Stimulated activated naive CD4-positive, alpha-beta T cell (primary cell): Measurements from ENCODE around the gene MED29.
A peak's percentile ranks its signal among the peaks of the same experiment; 100 is the strongest.

Experiments
- DNase-seq, 6 experiments: peaks; one replicate each; lab custom pipeline; 2025; lab: John Stamatoyannopoulos, UW

Gene MED29

GRCh38 chr19:39411081-39411831 lies 20.1 kb downstream of the MED29 start:
- DNase-seq, result peak in 2 of 6 experiments; percentile 21 to 34

- DNase-seq, result peak; percentile 89 to 99 (median 92)
Observed at GRCh38 chr19:39411832-39412099, 20.6 kb downstream of the MED29 start.

DNA sequence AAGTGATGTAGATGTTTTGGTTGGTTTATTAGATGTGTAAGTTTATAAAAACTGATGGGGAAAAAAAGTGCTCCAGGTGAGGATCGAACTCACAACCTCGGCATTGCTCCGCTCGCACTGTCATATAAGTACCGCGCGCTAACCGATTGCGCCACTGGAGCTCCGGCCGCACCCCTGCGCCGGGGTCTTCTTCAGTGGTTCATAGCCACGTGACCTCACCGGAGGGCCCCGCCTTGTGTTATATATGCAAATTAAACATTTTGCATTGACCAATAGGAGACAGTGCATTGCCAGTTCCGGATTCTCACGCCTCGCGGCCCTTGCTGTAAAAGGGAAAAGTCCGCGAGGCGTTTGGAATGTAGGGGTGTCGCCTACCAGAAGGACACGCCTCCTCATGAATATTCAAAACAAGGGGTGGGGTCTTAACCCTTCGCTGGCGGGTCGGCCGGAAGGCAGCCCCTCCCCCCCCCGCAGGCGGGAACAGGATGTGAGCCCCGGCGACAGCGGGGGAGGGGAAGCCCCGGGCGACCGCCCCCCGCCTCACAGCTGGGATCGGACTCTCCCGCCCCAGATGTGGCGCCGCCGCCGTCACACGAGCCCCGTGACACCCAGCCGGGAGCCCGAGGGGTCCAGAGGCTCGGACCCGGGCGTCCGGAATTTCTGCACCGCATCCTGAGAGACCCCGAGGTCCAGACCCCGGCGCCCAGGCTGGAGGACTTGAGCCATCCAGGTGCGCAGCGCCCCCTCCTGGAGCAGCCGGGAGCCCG lies 21.1 kb downstream of the MED29 start, which contains the start of gene PLEKHG2:
Gene PLEKHG2, plus strand, starts transcription at position 570 of the 767 bp plus-strand sequence. CDS start 1,418 bp downstream, outside the sequence.
- peak; percentile 97 to 100 (median 98) for DNase-seq

GRCh38 chr19:39412867-39413271 lies 21.7 kb downstream of the MED29 start:
- peak in 2 of 6 experiments; percentile 33 to 41 for DNase-seq

GRCh38 chr19:39413272-39413910 lies 22.2 kb downstream of the MED29 start:
- DNase-seq, result peak in 3 of 6 experiments; percentile 34 to 41 (median 41)

GRCh38 chr19:39413911-39414608 lies 22.9 kb downstream of the MED29 start:
- peak in 3 of 6 experiments; percentile 11 to 25 (median 19) for DNase-seq

GRCh38 chr19:39415111-39416046 lies 24.2 kb downstream of the MED29 start:
- no peak for DNase-seq

- peak in 1 of 6 experiments; percentile 11 for DNase-seq
Observed at GRCh38 chr19:39416152-39417120, 25.3 kb downstream of the MED29 start.

GRCh38 chr19:39417463-39418181 lies 26.4 kb downstream of the MED29 start:
- DNase-seq, result no peak

DNA sequence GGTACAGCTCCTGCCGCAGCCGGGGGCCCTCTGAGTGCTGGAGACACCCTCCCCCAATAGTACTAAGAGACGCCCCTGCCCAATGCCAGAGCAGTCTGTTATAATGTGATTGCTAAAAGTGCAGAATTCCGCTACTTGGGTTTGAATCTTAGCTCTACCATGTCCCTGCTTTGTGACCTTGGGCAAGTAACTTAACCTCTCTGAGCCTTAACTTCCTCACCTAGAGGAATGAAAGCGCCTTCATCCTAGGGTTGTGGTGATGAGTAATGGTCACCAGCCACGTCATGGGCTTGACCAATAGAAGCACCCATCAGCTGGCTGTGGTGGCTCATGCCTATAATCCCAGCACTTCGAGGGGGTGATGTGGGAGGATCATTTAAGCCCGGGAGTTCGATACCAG lies 27.8 kb downstream of the MED29 start:
- no peak for DNase-seq

DNA sequence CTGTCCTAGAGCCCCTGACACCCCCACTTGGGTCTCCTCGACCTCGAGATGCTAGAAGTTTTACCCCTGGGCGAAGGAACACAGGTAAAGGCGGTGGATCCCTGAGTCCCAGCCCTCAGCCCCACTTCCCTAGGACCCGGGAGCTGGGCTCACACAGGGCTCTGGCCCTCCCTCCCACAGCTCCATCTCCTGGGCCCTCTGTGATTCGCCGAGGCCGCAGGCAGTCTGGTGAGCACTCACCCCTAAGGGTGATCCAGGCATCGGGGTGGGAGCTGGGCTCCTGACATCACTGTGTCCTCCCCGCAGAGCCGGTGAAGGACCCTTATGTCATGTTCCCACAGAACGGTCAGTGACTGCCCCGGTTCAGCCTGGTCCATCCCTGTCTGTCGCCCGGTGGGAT lies 29.6 kb downstream of the MED29 start:
- DNase-seq, result no peak

GRCh38 chr19:39422020-39422419 lies 30.8 kb downstream of the MED29 start:
- DNase-seq, result no peak

DNA sequence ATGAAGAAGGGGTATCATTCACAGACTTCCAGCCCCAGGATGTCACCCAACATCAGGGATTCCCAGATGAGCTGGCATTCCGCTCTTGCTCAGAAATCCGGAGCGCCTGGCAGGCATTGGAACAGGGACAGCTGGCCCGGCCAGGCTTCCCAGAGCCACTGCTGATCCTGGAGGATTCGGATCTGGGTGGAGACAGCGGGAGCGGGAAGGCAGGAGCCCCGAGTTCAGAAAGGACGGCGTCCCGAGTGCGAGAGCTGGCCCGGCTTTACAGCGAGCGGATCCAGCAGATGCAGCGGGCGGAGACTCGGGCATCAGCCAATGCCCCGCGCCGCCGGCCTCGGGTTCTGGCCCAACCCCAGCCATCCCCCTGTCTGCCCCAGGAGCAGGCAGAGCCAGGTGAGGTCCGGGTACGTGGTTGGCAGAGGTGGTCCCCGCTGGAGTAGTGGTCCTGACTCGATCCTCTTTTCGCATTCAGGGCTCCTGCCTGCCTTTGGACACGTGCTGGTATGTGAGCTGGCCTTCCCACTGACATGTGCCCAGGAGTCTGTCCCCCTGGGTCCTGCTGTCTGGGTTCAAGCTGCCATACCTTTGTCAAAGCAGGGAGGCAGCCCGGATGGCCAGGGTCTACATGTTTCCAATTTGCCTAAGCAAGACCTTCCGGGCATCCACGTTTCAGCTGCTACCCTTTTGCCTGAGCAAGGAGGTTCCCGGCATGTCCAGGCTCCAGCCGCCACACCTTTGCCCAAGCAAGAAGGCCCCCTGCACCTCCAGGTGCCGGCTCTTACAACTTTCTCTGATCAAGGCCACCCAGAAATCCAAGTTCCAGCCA lies 32.3 kb downstream of the MED29 start:
- DNase-seq, result no peak

DNA sequence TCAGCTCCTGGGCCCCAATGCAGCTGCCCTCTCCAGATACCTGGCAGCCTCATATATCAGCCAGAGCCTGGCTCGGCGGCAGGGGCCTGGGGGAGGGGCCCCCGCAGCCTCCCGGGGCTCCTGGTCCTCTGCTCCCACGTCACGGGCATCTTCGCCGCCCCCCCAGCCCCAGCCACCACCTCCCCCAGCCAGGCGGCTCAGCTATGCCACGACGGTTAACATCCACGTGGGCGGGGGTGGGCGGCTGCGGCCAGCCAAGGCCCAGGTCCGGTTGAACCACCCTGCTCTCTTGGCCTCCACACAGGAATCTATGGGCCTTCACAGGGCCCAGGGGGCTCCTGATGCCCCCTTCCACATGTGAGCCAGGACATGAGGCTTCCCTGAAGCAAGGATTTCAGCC lies 33.8 kb downstream of the MED29 start:
- DNase-seq, result no peak

DNA sequence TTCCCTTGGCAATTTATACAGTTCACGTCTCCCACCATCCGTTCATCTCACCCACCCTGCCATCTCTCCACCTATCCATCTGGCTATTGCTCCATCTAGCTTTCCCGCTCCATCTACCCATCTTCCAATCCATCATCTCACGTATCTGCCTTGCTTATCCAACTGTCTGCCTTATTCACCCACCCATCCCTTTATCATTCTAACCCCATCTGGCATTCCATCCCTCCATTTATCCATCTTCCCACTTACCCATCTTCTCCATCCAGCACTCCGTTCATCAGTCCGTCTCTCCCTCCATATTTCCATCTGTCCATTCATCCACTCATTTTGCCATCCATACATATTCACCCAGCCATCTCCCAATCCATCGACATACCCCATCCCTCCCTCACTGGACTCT lies 34.6 kb downstream of the MED29 start:
- DNase-seq, result no peak

- no peak for DNase-seq
Observed at GRCh38 chr19:39426170-39426569, 35.0 kb downstream of the MED29 start.

- no peak for DNase-seq
Observed at GRCh38 chr19:39427707-39428106, 36.5 kb downstream of the MED29 start.
